SK-N-SH treated with all-trans-retinoic acid at 6 μM for 48 hours (cell line): ENCODE measurements around the gene FUNDC2.
A peak's percentile ranks its signal among the peaks of the same experiment; 100 is the strongest.

Experiments
- ATAC-seq: fragments of 200-7000 bp; cut with Tn5 transposase; 3 replicates; pipeline ENCODE4 v1.9.1; 2020; ENCODE audit warnings: mild to moderate bottlenecking, moderate library complexity
- ARNTL ChIP-seq: fragments of 450-650 bp; formaldehyde crosslinking; IDR thresholded peaks from 2 replicates; pipeline ENCODE4 v1.5.0; 2020; ENCODE audit warnings: low read depth, mild to moderate bottlenecking, moderate library complexity, borderline replicate concordance
- BACH2 ChIP-seq: fragments of 250-450 bp; sonication (Bioruptor Pico); IDR thresholded peaks from 2 replicates; pipeline ENCODE4 v1.9.0; 2021; ENCODE audit warnings: mild to moderate bottlenecking, borderline replicate concordance
- CSDC2 ChIP-seq: fragments of 250-450 bp; sonication (Bioruptor Pico); IDR thresholded peaks from 2 replicates; pipeline ENCODE4 v1.5.0; 2020; ENCODE audit warnings: mild to moderate bottlenecking, moderate library complexity
- ESRRG ChIP-seq: fragments of 250-450 bp; sonication (Bioruptor Pico); IDR thresholded peaks from 2 replicates; pipeline ENCODE4 v1.6.1; 2021; ENCODE audit warnings: mild to moderate bottlenecking
- GLIS3 ChIP-seq: fragments of 250-450 bp; sonication (Bioruptor Pico); IDR thresholded peaks from 2 replicates; pipeline ENCODE4 v1.5.0; 2020; ENCODE audit warnings: mild to moderate bottlenecking, moderate library complexity
- ISL1 ChIP-seq: fragments of 250-450 bp; sonication (Bioruptor Pico); IDR thresholded peaks from 2 replicates; pipeline ENCODE4 v2.1.2; 2022; ENCODE audit warnings: mild to moderate bottlenecking, moderate library complexity
- OSR1 ChIP-seq: fragments of 250-450 bp; sonication (Bioruptor Pico); IDR thresholded peaks from 2 replicates; pipeline ENCODE4 v1.8.0; 2022; ENCODE audit warnings: moderate library complexity, mild to moderate bottlenecking, inconsistent platforms
- PATZ1 ChIP-seq: fragments of 250-450 bp; sonication (Bioruptor Pico); IDR thresholded peaks from 2 replicates; pipeline ENCODE4 v1.8.0; 2020; ENCODE audit warnings: mild to moderate bottlenecking, moderate library complexity, borderline replicate concordance
- POU6F1 ChIP-seq: fragments of 250-450 bp; sonication (Bioruptor Pico); IDR thresholded peaks from 2 replicates; pipeline ENCODE4 v1.8.0; 2021; ENCODE audit warnings: low read depth, mild to moderate bottlenecking, moderate library complexity, borderline replicate concordance
- PPARA ChIP-seq: fragments of 250-450 bp; sonication (Bioruptor Pico); IDR thresholded peaks from 2 replicates; pipeline ENCODE4 v1.5.0; 2020; ENCODE audit warnings: mild to moderate bottlenecking, borderline replicate concordance
- RARB ChIP-seq: fragments of 250-450 bp; sonication (Bioruptor Pico); IDR thresholded peaks from 2 replicates; pipeline ENCODE4 v1.8.0; 2021; ENCODE audit warnings: mild to moderate bottlenecking, moderate library complexity
- SNAI2 ChIP-seq: fragments of 250-450 bp; sonication (Bioruptor Pico); IDR thresholded peaks from 2 replicates; pipeline ENCODE4 v1.5.0; 2020; ENCODE audit warnings: mild to moderate bottlenecking, moderate library complexity
- TOX ChIP-seq: fragments of 250-450 bp; sonication (Bioruptor Pico); IDR thresholded peaks from 2 replicates; pipeline ENCODE4 v1.8.0; 2021; ENCODE audit warnings: mild to moderate bottlenecking, moderate library complexity, borderline replicate concordance
- ZC3H10 ChIP-seq: fragments of 250-450 bp; sonication (Bioruptor Pico); IDR thresholded peaks from 2 replicates; pipeline ENCODE4 v1.5.1; 2021; ENCODE audit warnings: mild to moderate bottlenecking, moderate library complexity
- ZFP3 ChIP-seq: fragments of 250-450 bp; sonication (Bioruptor Pico); IDR thresholded peaks from 2 replicates; pipeline ENCODE4 v1.5.0; 2020; ENCODE audit warnings: mild to moderate bottlenecking, moderate library complexity
- ZFP30 ChIP-seq: fragments of 450-650 bp; formaldehyde crosslinking; IDR thresholded peaks from 2 replicates; pipeline ENCODE4 v1.5.0; 2022; ENCODE audit warnings: mild to moderate bottlenecking, moderate library complexity
- ZNF565 ChIP-seq: fragments of 450-650 bp; formaldehyde crosslinking; conservative IDR thresholded peaks from 2 replicates; pipeline ENCODE4 v1.5.0; 2020; ENCODE audit warnings: low read depth, mild to moderate bottlenecking, moderate library complexity
- ZNF70 ChIP-seq: fragments of 450-650 bp; formaldehyde crosslinking; IDR thresholded peaks from 2 replicates; pipeline ENCODE4 v1.5.0; 2020; ENCODE audit warnings: mild to moderate bottlenecking, moderate library complexity
- ZNF8 ChIP-seq: fragments of 450-650 bp; formaldehyde crosslinking; IDR thresholded peaks from 2 replicates; pipeline ENCODE4 v1.5.0; 2020; ENCODE audit warnings: mild to moderate bottlenecking, moderate library complexity
- TF ChIP-seq, protein P1 (sequence below): fragments of 250-450 bp; sonication (Bioruptor Pico); IDR thresholded peaks from 2 replicates; pipeline ENCODE4 v1.5.0; 2020; ENCODE audit warnings: mild to moderate bottlenecking, moderate library complexity
- TF ChIP-seq, protein P2 (sequence below): fragments of 250-450 bp; sonication (Bioruptor Pico); IDR thresholded peaks from 2 replicates; pipeline ENCODE4 v1.5.1; 2020; ENCODE audit warnings: low read depth, mild to moderate bottlenecking, moderate library complexity

FUNDC2 gene

DNA sequence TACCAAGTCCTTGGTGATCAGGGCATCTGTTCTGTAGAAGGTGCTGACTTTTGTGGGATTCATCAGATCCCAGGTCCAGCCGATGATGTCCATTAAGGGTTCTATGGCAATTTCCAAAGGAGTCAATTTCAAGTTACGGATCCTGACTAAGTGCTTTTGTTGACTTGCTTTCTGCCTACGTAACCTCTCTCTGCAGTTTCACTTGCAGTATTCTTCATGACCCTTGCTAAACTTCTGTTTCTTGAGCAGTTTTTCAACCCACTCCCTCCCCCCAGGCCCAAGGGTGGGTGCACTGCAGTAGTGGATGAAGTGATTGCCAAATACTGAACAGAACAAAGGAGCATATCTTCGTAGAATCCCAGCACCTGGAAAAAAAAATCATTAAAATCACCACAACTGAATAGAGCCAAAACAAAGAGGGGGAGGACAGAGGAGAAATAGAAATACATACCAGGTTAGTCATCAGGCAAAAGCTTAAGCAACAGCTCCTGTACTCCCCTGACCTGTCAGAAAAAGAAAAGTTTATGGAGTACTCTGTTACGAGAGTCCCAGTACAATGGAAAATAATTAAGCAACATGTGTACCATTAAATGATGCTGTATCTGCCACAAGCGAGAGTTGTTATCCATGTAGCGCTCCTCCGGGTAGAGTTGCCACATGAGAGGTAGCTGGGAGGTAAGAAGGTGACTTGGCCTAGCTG is 38.5 kb downstream of the FUNDC2 start:
- no peak for TF ChIP-seq ZFP3 (CRISPR knock-in tag)
- TF ChIP-seq ISL1 (CRISPR knock-in tag), result no peak
- TF ChIP-seq GLIS3 (CRISPR knock-in tag), result no peak
- no peak for TF ChIP-seq RARB (CRISPR knock-in tag)
- no peak for TF ChIP-seq SNAI2 (CRISPR knock-in tag)
- TF ChIP-seq, protein P1, sequence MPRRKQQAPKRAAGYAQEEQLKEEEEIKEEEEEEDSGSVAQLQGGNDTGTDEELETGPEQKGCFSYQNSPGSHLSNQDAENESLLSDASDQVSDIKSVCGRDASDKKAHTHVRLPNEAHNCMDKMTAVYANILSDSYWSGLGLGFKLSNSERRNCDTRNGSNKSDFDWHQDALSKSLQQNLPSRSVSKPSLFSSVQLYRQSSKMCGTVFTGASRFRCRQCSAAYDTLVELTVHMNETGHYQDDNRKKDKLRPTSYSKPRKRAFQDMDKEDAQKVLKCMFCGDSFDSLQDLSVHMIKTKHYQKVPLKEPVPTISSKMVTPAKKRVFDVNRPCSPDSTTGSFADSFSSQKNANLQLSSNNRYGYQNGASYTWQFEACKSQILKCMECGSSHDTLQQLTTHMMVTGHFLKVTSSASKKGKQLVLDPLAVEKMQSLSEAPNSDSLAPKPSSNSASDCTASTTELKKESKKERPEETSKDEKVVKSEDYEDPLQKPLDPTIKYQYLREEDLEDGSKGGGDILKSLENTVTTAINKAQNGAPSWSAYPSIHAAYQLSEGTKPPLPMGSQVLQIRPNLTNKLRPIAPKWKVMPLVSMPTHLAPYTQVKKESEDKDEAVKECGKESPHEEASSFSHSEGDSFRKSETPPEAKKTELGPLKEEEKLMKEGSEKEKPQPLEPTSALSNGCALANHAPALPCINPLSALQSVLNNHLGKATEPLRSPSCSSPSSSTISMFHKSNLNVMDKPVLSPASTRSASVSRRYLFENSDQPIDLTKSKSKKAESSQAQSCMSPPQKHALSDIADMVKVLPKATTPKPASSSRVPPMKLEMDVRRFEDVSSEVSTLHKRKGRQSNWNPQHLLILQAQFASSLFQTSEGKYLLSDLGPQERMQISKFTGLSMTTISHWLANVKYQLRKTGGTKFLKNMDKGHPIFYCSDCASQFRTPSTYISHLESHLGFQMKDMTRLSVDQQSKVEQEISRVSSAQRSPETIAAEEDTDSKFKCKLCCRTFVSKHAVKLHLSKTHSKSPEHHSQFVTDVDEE (CRISPR knock-in tag), result no peak
- TF ChIP-seq OSR1 (CRISPR knock-in tag), result no peak
- TF ChIP-seq ZNF565, result no peak
- TF ChIP-seq ZNF70 (CRISPR knock-in tag), result no peak
- TF ChIP-seq ZNF8 (CRISPR knock-in tag), result no peak
- TF ChIP-seq BACH2 (CRISPR knock-in tag), result no peak
- no peak for TF ChIP-seq ZC3H10
- TF ChIP-seq POU6F1, result no peak
- TF ChIP-seq ESRRG (CRISPR knock-in tag), result no peak
- TF ChIP-seq, protein P2, sequence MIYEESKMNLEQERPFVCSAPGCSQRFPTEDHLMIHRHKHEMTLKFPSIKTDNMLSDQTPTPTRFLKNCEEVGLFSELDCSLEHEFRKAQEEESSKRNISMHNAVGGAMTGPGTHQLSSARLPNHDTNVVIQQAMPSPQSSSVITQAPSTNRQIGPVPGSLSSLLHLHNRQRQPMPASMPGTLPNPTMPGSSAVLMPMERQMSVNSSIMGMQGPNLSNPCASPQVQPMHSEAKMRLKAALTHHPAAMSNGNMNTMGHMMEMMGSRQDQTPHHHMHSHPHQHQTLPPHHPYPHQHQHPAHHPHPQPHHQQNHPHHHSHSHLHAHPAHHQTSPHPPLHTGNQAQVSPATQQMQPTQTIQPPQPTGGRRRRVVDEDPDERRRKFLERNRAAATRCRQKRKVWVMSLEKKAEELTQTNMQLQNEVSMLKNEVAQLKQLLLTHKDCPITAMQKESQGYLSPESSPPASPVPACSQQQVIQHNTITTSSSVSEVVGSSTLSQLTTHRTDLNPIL (CRISPR knock-in tag), result no peak
- TF ChIP-seq CSDC2 (CRISPR knock-in tag), result no peak
- TF ChIP-seq, all 23 proteins: peak for 0
- peak; percentile 54 for ATAC-seq

GRCh38 chrX:155068165-155068564 is 41.5 kb downstream of the FUNDC2 start:
- no peak for TF ChIP-seq ARNTL (CRISPR knock-in tag)
- TF ChIP-seq ISL1 (CRISPR knock-in tag), result no peak
- TF ChIP-seq, protein P2 (CRISPR knock-in tag), result no peak
- no peak for TF ChIP-seq ESRRG (CRISPR knock-in tag)
- TF ChIP-seq PPARA (CRISPR knock-in tag), result no peak
- no peak for TF ChIP-seq CSDC2 (CRISPR knock-in tag)
- TF ChIP-seq ZC3H10, result no peak
- TF ChIP-seq ZNF8 (CRISPR knock-in tag), result no peak
- no peak for TF ChIP-seq SNAI2 (CRISPR knock-in tag)
- TF ChIP-seq TOX (CRISPR knock-in tag), result no peak
- peak; percentile 8; the same call in 2 of the 3 replicates for ATAC-seq

DNA sequence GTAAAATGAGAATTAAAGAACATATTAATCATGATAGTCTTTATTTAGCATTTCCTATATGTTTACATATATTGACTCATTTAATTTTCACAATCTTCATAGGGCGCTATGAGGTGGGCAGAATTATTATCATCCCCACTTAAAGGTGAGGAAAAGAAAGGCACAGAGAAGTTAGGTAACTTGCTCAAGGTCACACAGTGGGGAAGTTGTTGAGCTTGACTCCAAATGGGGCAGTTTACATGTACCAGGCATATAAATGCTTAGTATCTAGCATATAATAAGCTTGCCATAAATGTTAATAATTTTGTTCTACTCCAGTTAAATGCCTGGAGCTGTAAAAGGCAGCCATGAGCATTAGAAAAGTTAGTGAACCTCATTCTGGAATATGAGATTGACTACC is 42.8 kb downstream of the FUNDC2 start:
- no peak for TF ChIP-seq ZNF70 (CRISPR knock-in tag)
- TF ChIP-seq, all 23 proteins: peak for 0
- ATAC-seq, result no peak

GRCh38 chrX:155070038-155070437 is 43.4 kb downstream of the FUNDC2 start:
- ATAC-seq, result no peak
- TF ChIP-seq OSR1 (CRISPR knock-in tag) (no peak), PPARA (CRISPR knock-in tag) (no peak), BACH2 (CRISPR knock-in tag) (no peak), ZC3H10 (no peak), RARB (CRISPR knock-in tag) (no peak), ZFP3 (CRISPR knock-in tag) (no peak), ARNTL (CRISPR knock-in tag) (no peak), ESRRG (CRISPR knock-in tag) (no peak), ZNF565 (no peak), PATZ1 (CRISPR knock-in tag) (no peak), ZFP30 (CRISPR knock-in tag) (no peak), CSDC2 (CRISPR knock-in tag) (no peak), ZNF70 (CRISPR knock-in tag) (no peak)
- TF ChIP-seq, protein P2 (CRISPR knock-in tag), result no peak
- TF ChIP-seq, protein P1 (CRISPR knock-in tag), result no peak
